HT-29 (cell line): Measurements from ENCODE around the gene CD7. TPM values are rescaled to one million over a fixed set of nuclear protein-coding genes. Genes with fewer than 3 reads are reported as not detected.

Experiments used
- DNase-seq: peaks from one replicate; pipeline ENCODE4 v3.0.0-alpha.2; 2015; ENCODE audit warnings: low spot score
- total RNA-seq: library from RNA; depleted of rRNA; stranded (reverse); fragments of >200 nt; shearing (Covaris generic); gene quantifications from 2 replicates; pipeline ENCODE4 v1.2.3, GENCODE V29; 2014

Gene CD7
- total RNA-seq, 1 experiment from 2014 or later: not detected

DNA sequence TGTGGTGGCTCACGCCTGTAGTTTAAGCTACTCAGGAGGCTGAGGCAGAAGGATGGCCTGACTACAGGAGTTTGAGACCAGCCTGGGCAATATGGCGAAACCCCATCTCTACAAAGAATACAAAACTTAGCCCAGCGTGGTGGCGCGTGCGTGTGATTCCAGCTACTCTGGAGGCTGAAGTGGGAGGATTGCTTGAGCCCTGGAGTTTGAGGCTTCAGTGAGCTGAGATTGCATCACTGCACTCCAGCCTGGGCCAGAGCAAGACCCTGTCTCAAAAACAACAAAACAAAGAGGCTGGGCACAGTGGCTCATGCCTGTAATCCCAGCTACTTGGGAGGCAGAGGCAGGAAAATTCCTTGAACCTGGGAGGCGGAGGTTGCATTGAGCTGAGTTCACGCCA lies 36.9 kb downstream of the CD7 start:
- DNase-seq: no peak

DNA sequence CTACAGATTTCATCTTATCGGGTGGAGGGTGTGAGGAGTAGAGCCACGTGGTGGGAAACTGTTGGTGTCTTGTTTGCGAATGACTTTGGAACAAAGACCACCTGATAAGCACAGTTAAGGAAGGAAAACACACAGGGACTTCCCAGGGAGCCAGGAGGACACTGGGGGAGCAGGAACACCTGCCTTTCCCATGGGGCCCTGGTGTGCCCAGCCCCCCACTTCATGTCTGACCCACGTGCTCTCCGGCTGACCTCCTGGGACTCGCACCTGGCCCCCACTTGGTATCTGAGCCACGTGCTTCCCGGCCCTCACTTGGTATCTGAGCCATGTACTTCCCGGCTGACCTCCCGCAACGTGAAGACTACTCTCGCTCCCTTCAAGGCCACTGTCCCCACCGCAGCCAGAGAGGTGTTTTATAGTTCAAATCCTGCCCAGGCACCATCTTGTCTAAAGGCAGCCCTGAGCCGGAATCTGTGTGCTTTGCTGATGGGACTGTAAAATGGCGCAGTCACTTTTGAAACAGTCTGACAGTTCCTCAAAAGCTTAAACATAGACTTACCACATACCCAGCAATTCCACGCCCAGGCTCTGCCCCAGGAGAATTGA lies 38.5 kb downstream of the CD7 start:
- no peak for DNase-seq

DNA sequence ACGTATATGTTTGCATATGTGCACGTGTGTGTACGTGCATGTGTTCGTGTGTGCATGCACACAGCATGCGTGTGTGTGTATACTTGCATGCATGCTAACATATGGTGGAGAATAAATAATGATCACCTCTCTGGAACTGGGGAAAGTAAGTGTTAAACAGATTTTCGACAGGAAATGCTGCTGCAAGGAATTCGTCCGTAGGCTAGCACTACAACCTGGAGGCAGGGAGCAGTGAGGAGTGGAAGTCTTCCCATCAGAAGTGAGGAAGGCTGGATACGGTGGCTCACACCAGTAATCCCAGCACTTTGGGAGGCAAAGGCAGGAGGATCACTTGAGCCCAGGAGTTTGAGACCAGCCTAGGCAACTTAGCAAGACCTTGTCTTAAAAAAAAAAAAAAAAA lies 39.1 kb downstream of the CD7 start:
- no peak for DNase-seq

DNA sequence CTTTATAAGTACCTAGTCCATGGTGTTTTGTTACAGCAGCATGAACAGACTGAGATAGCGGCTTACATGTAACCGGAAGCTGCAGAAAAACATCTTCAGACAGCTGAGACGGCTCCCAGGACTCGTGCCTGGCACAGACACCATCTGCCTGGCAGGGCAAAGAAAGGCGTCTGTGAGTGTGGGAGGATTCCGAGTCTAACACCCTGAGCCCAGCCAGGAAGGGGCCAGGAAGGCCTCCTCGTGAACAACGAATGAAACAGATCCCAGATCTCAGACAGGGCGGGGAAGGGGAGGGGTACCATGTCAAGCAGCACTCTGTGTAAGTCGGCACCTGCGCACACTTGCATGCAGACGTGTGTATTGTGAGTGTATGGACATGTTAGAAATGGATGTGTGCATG lies 39.6 kb downstream of the CD7 start:
- no peak for DNase-seq

DNA sequence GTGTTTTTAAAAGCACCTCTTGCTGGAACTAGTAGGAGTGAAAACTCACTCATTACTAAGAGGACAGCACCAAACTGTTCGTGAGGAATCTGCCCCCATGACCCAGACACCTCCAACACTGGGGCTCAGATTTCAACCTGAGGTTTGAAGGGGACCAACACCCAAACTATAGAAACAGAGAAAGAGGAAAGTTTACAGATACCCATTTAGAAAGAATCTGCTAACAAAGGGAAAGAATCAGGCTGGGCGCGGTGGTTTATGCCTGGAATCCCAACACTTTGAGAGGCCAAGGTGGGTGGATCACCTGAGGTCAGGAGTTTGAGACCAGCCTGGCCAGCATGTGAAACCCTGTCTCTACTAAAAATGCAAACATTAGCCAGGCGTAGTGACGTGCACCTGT lies 40.5 kb downstream of the CD7 start:
- no peak for DNase-seq

DNA sequence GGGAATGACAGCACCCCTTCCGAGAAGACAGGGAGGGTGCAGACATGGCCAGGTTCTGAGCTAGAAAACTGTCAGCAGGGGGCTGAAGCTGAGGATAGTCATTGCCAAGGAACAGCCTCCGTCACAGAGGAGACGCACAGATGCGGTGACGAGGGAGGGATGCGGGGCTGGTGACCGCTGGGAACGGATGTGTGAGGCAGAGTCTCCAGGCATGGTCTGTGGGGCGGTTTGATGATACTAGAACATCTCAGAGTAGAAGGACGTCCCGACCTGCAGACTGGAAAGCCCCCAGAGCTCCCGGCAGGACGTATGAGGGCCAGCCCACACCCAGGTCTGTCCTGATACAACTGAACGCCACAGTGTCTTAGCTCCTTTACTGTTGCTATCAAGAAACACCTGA lies 42.1 kb downstream of the CD7 start:
- no peak for DNase-seq

DNA sequence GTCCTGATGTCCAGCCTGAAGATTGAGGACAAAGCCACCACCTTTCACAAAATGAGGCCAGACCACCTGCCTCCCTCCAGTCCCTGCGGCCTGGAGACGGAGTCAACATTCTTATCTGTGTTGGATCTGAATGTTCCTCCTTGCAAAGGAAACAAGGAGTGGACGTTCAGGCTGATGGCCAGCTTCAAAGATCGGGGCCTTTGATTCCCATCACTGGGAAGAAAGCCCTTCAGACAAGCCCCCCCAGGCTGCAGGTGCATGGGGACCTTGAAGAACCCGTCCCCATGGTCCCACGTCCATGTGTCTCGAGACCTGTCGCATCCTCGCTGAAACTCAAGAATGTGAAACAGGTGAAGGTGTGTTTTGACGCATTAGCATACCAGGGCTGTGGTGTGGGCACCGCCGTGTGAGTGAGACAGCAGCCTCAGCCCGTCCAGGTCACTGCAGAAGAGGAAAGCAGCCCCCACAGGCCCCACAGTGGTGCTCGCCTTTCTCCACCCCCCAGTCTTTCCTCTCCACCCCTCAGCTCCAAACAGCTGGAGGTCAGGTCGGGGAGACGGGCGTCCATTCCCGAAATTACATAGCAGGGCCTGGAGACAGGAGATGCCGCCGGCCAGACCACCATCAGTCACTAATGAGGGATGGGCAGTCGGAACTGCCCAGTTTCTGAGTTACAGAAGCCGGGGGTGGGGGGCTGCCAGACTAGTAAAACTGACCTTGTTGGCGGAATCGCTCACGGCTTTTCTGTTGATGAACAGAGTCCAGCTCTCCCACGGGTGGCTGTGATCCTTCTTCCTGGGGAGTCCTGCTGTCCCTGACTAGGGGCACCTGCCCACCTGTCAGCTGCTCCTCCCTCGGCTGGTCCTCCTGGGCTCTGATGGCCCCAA lies 43.0 kb downstream of the CD7 start:
- DNase-seq: no peak

DNA sequence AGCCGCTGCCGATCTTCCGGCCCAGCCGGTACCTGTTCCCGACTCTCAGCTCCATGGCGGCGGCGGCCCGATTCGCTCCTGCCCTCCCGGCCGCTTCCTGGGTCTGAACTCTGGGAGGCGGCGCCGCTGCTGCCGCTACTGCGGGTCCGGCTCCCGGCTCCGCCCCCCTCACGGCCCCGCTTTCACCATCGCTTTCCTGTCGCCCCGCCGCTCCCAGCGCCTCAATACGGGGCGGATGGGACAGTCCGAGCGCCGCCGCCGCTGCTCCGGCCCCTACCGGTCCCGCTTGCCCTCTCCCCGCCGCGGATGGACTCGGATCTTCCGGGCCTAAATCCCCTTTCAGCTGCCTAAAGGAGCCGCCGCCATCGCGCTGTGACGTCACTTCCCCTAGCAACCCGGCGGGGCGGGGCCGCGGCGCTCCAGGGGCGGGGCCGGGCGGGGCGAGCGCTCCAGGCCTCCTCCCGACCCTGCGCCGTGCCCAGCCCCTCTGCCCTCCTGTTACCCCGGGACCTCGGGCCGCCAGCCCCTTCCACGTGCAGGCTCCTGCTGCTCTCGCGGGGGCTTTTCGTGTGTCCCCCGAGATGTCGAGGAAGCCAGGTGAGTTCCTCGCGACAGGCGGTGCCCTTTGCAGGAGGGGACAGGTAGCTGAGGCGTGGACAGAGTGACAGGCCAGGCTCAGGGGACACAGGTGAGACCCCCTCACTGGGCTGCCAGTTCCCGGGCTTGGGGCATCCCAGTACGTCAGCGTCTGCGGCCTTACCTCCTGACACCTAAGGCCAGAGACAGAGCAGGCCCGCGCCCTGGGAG lies 43.9 kb downstream of the CD7 start, which contains the start of gene CSNK1D:
Gene CSNK1D, minus strand, starts transcription at position 374 of the 807 bp plus-strand sequence. Its CDS starts 319 bp downstream, at position 55.
- DNase-seq: peak; percentile 88

DNA sequence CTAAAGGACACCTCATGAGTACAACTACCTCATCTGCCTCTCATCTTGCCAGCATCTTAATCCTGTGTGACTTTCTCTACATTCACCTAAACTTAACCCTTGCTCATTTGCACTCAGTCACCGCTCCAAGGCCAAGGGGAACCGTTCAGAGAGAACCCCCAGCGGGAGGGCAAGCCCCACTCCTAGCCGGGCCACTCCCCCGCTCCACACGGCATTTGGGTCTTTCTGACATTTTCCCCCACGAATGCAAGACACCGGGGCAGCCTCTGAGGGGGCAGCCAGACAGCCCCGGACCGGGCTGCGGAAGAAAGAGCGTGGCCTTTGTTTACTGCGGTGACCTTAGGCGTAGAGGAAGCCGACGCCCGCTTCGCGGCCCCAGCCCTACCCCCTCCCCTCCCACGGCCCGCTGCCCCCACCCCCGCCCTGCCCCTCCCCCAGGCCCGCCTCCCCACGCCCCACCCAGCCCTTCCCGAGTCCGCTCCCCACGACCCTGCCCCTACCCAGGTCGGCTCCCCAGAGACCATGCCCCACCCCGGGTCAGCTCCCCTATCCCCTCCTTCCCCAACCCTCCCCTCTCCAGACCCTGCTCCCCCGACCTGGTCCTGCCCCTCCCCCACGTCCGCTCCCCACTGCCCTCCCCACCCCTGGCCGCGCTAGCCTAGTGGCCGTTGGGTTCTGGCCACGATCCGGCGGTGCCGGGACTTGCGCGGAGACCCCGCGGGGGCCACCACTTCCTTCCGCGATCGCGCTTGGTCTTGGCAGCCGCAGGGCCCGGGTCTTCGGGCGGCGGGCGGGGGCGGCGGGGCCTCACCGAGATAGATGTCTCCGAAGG lies 44.7 kb downstream of the CD7 start:
- no peak for DNase-seq

DNA sequence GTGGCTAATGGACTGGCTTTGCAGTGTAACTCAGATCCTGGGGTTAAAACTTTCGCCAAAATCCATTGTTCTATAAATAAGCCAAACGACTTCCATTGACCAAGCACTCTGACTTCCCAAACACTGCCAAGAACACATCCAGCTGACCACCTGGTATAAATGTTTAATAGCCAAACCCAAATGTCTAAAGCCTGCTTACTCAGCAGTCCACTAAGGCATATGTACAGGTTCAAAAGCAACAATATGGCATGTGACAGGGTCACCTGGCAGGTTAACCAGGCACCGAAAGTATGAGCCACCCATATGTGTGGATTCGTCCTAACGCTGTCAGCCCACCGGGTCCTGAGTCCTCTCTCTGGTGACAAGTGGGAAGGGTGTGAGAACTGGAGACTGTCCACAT lies 46.0 kb downstream of the CD7 start:
- DNase-seq: no peak

DNA sequence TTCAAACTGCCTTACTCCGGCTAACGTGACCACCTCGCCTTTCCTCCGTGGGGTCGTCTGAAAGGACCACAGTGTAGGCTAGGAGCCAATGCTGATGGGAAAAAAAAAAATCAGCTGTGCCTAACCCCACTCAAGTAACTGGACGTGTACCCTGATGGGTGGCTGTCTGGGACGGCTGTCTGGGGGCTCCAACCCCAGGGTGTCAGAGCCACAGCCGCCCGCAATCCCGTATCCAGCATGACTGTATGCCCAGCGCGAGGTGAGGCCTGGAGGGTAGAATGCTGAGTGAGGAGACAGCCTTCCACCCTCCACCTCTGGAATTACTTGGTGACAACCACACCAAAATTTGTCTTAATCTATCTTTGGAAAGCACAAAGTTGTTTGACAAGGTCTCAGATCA lies 46.8 kb downstream of the CD7 start:
- DNase-seq: no peak

DNA sequence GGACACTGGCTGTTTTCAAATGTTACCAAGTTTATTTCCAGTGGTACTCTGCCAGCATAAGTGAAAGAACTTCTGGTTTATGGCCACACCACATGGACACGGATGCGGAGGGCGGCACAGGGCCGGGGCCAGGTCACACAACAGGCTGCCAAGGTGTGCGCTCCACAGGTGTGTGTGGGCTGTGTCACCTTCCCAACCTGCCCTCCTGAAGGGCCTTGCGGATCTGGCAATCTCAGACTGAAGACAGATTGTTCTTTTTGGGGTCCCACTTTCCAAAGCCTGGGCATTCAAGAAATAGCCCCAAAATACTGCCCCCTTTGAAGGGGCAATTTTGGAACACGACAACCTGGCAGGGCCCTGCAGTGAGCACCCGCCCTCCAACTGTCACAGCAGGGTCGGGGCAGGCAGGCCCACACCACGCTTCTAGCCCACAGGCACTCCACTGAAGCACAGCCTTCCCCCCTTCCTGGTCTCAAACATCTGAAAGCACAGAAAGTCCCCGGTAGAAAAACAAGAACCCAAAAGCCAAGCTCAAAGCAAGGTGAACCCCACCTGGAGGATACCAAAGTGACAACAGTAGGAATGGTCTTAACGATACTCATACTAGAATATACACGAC lies 47.4 kb downstream of the CD7 start:
- DNase-seq: no peak

DNA sequence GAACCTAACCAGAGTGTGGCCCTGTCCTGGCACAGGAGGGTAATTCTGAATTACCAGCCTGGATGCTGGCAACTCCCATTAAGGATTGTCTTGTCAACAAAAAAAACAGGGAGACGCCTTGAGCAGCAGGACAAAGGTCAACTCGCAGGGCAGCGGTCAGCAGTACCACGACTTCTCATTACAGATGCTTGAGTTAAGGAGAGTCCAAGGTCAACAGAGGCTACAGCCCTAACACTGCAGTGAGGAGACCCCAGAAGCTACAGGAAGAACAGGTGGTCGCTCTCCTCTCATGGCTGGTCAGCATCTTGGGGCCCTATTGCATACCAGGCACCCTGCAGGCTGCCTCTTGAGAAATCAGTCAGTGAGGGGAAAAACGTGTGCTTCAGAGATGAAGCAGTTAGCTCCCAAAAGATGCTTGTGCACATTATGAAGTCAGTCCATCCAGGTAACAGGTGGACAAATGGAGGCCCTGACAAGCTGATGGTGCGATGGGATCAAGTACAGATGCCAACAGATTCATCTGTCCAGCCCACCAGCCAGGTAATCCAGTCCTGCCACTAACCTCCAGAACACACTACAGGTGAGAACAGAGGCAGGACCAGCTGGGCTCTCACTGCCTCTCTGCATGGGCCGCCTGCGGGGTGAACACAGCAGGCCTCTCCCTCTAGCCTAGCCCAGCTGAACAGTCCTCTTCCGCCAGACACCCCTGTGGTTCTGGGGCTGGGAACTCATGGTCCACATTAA lies 48.1 kb downstream of the CD7 start:
- no peak for DNase-seq

DNA sequence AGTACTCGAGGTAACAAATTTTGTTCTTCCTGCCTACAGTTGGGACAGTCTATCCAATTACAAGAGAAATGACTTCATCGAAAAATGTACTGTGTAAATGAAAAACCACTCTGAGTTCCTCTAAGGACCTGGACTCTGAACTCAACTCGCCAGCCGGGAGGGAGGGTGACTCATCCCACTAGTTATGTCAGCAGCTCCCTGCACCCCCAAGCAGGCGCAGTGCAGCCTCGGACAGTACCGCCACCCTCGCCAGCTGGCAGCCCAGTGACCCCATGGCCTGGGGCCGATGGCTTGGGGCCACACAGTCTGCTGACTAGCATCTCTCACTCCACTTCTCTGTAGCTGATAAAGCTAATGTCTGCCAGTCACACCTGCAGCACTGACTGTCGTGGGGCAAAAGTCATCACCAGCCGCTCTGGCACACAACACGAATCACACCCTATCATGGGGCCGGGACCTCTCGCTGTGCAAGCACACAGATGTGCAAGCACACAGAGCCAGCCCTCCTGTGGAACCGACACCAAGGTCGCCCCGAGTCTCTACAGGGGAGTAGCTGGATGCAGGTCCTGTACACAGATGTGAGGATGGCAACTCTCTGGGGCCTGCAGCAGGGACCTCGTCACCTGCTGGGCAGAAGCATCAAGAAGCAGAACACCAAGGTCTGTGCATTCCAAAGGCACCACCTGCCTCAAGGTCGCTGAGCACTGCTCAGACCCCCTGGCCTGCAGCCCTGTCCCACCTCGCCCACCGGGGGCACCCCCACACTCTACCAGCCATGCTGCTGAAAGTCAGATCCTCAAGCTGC lies 49.6 kb downstream of the CD7 start:
- DNase-seq: peak; percentile 94

DNA sequence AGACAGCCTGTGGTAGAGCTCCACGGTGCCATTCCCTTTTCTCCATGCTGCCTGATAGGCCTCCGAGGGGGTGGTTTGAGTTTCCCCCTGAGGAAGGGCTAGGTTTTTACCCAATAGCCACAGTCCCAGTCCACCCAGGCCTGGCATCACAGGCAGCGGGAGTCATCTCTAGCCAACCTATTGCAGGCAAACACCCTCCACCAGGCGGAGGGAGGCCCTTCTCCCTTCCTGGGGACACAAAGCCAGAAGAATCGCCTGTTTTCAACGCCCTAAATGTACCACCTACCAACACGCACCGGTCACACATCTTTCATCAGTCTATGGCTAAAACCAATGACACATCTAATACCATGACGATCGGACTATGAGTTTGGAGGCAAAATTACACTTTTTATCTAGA lies 51.3 kb downstream of the CD7 start:
- DNase-seq: no peak
